Body of pancreas (tissue), 4 donors: ENCODE results near the gene BEST1.

Source experiments
- POLR2A ChIP-seq, 3 donors: fragments of 450-650 bp; IDR thresholded peaks; one replicate each; pipeline ENCODE4 v1.6.1; 2016; ENCODE audit warnings: antibody characterized with exemption in 3 of 3, mild to moderate bottlenecking in 2 of 3
- TF ChIP-seq, protein P1 (sequence below), 7 experiments: fragments of 450-650 bp in 4 of 7; fragments of 200-600 bp in 3 of 7; sonication (generic) in 3 of 7; IDR thresholded peaks; one replicate each; pipeline ENCODE4 v1.5.1; 2016 to 2019; ENCODE audit warnings: antibody characterized with exemption in 7 of 7

DNA sequence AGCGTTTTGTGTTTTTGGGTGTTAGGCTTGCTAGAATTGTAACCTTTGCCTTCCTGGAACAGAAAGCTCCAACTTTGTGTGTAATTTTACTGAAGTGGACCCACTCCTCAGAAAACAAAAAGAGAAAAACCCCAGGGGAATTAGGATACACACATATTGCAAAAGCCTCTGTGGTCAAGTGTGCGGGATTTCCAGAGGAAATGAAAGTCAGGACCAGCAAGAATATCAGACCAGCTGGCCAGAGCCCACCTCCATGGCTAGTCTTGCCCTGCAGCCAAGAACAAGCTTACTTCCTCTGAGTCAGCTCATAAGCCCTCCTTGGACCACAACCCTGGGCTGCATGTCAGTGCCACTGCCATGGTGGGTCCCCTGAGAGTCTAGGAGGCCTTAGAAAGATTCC is 54.3 kb downstream of the BEST1 start:
- TF ChIP-seq, protein P1, sequence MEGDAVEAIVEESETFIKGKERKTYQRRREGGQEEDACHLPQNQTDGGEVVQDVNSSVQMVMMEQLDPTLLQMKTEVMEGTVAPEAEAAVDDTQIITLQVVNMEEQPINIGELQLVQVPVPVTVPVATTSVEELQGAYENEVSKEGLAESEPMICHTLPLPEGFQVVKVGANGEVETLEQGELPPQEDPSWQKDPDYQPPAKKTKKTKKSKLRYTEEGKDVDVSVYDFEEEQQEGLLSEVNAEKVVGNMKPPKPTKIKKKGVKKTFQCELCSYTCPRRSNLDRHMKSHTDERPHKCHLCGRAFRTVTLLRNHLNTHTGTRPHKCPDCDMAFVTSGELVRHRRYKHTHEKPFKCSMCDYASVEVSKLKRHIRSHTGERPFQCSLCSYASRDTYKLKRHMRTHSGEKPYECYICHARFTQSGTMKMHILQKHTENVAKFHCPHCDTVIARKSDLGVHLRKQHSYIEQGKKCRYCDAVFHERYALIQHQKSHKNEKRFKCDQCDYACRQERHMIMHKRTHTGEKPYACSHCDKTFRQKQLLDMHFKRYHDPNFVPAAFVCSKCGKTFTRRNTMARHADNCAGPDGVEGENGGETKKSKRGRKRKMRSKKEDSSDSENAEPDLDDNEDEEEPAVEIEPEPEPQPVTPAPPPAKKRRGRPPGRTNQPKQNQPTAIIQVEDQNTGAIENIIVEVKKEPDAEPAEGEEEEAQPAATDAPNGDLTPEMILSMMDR (IDR thresholded peaks at IDR 0.05): no peak
- TF ChIP-seq POLR2A (IDR thresholded peaks at IDR 0.05): no peak
